MCF 10A (cell line): ENCODE data around the gene LRP1. TPM values are rescaled to one million over a fixed set of nuclear protein-coding genes. Genes with fewer than 3 reads are reported as not detected.

ENCODE experiments used
- BruUV-seq: library from RNA; stranded (reverse); fragments of 400-500 nt; replicated peaks from 2 replicates; lab custom pipeline; 2021; lab: Mats Ljungman, UMichigan
- CTCF ChIA-PET: fragments of 300-600 bp; sonication (Branson Sonifier 250); formaldehyde crosslinking; extraction: SDS; loops from one replicate; lab custom pipeline; 2021; ENCODE audit warnings: antibody characterized with exemption, inconsistent platforms; lab: Yijun Ruan, JAX
- POLR2A ChIA-PET: fragments of 300-600, 350-650 bp; sonication (Branson Sonifier 250); formaldehyde crosslinking; extraction: SDS; loops from one replicate; lab custom pipeline; 2020; ENCODE audit warnings: antibody characterized with exemption, inconsistent platforms; lab: Yijun Ruan, JAX
- DNase-seq: peaks from one replicate; pipeline ENCODE4 v3.0.0-alpha.2; 2018; ENCODE audit not compliant: unreplicated experiment
- H3K27ac Mint-ChIP-seq: one replicate; pipeline ENCODE4 v1.8.0; 2022; ENCODE audit warnings: mild to moderate bottlenecking, low read depth, mixed read lengths; ENCODE audit not compliant: unreplicated experiment
- H3K27me3 Mint-ChIP-seq: one replicate; pipeline ENCODE4 v1.8.0; 2022; ENCODE audit warnings: mixed read lengths; ENCODE audit not compliant: insufficient read depth, unreplicated experiment
- H3K36me3 Mint-ChIP-seq: one replicate; pipeline ENCODE4 v1.8.0; 2022; ENCODE audit warnings: mild to moderate bottlenecking, moderate library complexity, mixed read lengths; ENCODE audit not compliant: insufficient read depth, unreplicated experiment
- H3K4me1 Mint-ChIP-seq: one replicate; pipeline ENCODE4 v1.8.0; 2022; ENCODE audit warnings: mixed read lengths; ENCODE audit not compliant: insufficient read depth, unreplicated experiment
- H3K4me3 Mint-ChIP-seq: one replicate; pipeline ENCODE4 v1.8.0; 2022; ENCODE audit warnings: mild to moderate bottlenecking, moderate library complexity, mixed read lengths; ENCODE audit not compliant: unreplicated experiment
- H3K9me3 Mint-ChIP-seq: one replicate; pipeline ENCODE4 v1.8.0; 2022; ENCODE audit warnings: mixed read lengths; ENCODE audit not compliant: unreplicated experiment
- intact Hi-C: fragments of 100-400 bp; cut with micrococcal nuclease; formaldehyde crosslinking; loops from 2 replicates; pipeline ENCODE4 v1.14.1; 2022
- total RNA-seq: library from RNA; stranded (reverse); gene quantifications from 2 replicates; pipeline ENCODE4 v1.2.3, GENCODE V29; 2022
- TF ChIP-seq, protein P1 (sequence below): fragments of 200-600 bp; IDR thresholded peaks from one replicate; pipeline ENCODE4 v1.8.0; 2022; ENCODE audit warnings: antibody characterized with exemption, mild to moderate bottlenecking; ENCODE audit not compliant: unreplicated experiment

Gene LRP1
- total RNA-seq, 1 experiment from 2014 or later, result 18.9 TPM

DNA sequence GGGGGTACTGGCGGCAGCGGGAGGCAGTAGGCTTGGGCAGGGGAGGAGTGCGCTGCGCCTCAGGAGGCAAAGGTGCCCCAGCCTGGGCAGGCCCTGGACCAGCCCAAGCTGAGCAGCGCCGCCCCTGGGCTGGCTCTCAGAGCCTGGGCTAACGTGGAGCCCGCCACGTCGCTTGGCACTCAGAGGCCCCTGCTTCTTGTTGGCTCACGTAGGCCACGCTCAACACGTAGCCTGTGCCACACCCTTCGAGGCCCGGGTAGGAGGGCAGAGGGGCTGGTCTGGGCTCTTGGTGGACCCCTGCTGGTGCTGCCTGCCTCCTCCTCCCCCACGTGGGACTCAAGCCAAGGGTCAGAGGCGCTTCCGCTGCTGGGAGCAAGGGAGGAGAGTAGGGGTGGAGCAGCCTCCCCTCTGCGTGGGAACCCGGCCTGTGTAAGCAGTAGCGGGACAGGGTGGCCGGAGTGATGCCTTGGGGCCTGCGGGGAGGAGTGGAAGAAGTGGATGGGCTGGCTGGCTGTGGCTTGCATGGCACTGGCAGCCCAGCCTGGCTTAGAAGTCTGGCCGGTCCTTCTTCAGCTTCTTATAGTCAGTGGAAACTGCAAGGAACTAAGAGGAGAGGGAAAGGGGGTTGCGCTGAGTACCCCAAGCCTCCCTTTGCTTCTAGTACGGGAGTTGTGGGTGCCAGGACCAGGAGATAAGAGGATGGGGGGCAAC lies 106.9 kb downstream of the LRP1 start:
- no TSS peak for BruUV-seq

DNA sequence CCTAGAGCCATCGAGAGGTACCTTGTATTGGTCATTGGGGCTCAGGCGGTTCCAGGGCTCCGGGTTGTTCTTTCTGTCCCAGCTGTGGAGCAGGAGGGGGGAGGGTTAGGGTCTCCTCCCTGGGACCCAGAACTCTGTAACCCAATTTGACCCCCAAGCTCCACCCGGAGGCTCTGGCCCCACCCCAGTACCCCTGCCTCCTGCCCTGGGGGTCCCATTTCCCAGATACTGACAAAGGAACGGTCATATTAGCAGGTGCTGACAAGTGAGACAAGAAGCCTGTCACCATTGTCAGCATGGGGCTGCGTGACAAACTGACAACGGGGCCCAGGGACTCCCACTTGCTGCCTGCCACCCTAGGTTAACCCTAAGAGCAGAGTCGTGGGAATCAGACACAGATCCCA lies 107.4 kb downstream of the LRP1 start:
- BruUV-seq, result no TSS peak
- no peak overlapping the region for H3K27ac Mint-ChIP-seq
- no peaks in the 10 kb centered on the region for H3K27me3 Mint-ChIP-seq
- intact Hi-C loops, result no loop called here
- peaks cover 47% of the 10 kb centered on the region for H3K36me3 Mint-ChIP-seq
- peaks cover 32% of the 10 kb centered on the region for H3K4me1 Mint-ChIP-seq
- no peak for DNase-seq
- H3K9me3 Mint-ChIP-seq, result no peaks in the 10 kb centered on the region
- ChIA-PET CTCF (no interaction called here), POLR2A (no interaction called here)
- no peak overlapping the region for H3K4me3 Mint-ChIP-seq
- TF ChIP-seq, protein P1, sequence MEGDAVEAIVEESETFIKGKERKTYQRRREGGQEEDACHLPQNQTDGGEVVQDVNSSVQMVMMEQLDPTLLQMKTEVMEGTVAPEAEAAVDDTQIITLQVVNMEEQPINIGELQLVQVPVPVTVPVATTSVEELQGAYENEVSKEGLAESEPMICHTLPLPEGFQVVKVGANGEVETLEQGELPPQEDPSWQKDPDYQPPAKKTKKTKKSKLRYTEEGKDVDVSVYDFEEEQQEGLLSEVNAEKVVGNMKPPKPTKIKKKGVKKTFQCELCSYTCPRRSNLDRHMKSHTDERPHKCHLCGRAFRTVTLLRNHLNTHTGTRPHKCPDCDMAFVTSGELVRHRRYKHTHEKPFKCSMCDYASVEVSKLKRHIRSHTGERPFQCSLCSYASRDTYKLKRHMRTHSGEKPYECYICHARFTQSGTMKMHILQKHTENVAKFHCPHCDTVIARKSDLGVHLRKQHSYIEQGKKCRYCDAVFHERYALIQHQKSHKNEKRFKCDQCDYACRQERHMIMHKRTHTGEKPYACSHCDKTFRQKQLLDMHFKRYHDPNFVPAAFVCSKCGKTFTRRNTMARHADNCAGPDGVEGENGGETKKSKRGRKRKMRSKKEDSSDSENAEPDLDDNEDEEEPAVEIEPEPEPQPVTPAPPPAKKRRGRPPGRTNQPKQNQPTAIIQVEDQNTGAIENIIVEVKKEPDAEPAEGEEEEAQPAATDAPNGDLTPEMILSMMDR, result no peak

More for the DNA sequence above, 106.9 kb downstream of the LRP1 start:
- Mint-ChIP-seq H3K36me3 (peaks cover 52% of the 10 kb centered on the region), H3K27me3 (no peaks in the 10 kb centered on the region), H3K27ac (no peak overlapping the region), H3K4me1 (peaks cover 32% of the 10 kb centered on the region), H3K9me3 (no peaks in the 10 kb centered on the region), H3K4me3 (no peak overlapping the region)
- TF ChIP-seq, protein P1, result no peak
- ChIA-PET POLR2A (no interaction called here), CTCF (no interaction called here)
- no peak for DNase-seq
- intact Hi-C loops, result no loop called here

DNA sequence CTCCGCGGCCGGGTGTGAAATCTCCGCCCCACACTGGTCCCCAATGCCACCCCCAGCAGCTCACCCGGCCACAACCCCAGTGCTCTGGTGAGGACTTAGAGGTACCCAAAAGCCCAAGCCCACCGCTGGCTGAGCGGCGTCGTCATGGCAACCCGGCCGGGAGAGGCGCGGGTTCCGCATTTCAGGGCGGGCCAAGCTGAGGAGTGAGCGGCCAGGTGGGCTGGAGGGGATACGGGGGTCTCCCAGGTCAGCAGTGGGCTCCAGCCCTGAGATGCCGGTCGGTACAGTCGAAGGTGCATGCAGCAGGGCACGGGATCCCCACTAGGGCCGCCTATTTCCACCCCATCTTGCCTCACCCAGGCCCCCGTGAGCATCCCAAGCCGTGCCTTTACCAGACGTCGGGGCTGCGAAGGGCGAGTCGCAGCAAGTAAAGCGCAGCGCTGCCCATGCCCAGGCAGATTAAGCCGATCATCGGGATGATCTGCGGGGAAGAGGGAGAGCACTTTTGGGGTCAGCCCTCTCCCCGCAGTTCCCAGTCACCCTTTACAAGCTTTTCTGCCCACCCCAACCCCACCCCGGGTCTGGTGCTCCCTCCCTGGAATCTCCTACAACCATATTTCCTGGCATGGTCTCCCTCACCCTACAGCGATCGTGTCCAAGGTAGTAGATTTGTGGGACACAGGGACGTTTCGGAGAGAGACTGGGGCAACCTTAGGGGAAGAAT lies 108.1 kb downstream of the LRP1 start:
- H3K27me3 Mint-ChIP-seq, result no peaks in the 10 kb centered on the region
- no peaks in the 10 kb centered on the region for H3K9me3 Mint-ChIP-seq
- BruUV-seq, result no TSS peak
- no peak overlapping the region for H3K27ac Mint-ChIP-seq
- peaks cover 40% of the 10 kb centered on the region for H3K36me3 Mint-ChIP-seq
- peaks cover 33% of the 10 kb centered on the region for H3K4me1 Mint-ChIP-seq
- H3K4me3 Mint-ChIP-seq, result no peak overlapping the region
- CTCF ChIA-PET, result interaction anchor here (0.6 to 9.8 kb wide), 3 partner anchors 25 to 911 kb away, joined by 3 to 188 read pairs (median 3); no protein-coding TSS in a partner anchor
- intact Hi-C loops, result no loop called here
- DNase-seq, result no peak
- TF ChIP-seq, protein P1, result no peak
- POLR2A ChIA-PET, result no interaction called here

DNA sequence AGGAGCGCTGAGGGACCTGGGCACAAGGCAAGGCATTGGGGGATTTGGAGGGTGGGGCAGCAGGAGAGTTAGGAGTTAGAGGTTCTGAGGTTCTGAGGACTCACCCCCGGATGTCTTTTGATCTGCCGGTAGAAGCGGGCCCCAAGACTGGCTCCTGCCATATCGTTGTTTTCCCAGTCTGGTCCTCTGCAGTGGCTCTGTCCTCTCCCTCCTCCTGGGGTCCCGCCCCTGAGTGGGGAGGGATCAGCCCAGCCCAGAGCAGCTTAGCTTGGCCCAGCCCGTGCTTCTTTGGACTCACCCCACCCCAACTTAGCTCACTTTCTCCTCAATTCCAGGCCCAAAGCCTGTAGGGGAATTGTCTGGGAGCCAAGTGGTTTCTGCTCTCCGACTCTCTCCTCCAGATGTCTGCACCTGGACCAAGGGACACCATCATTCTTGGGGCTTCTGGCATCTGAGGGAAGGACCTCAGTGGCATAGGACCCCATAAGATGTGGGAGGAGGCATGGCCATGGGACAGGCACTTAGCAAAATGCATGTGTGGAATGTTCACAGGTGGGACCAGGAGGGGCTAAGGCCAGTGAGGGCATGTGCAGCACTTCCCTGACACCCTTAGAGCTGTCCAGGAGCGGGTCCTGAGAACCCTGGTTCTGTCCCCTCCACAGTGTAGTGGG lies 108.8 kb downstream of the LRP1 start:
- no peak for DNase-seq
- POLR2A ChIA-PET, result interaction anchor here (1.5 kb wide), 1 partner anchor 7 kb away, joined by 3 read pairs; the partner anchor contains the start of gene SHMT2
- Mint-ChIP-seq H3K9me3 (no peaks in the 10 kb centered on the region), H3K4me3 (no peak overlapping the region), H3K27ac (no peak overlapping the region), H3K27me3 (no peaks in the 10 kb centered on the region), H3K4me1 (peaks cover 35% of the 10 kb centered on the region), H3K36me3 (peaks cover 33% of the 10 kb centered on the region)
- no TSS peak for BruUV-seq
- CTCF ChIA-PET, result interaction anchor here (0.6 to 9.8 kb wide), 3 partner anchors 25 to 911 kb away, joined by 3 to 188 read pairs (median 3); no protein-coding TSS in a partner anchor
- TF ChIP-seq, protein P1, result no peak
- intact Hi-C loops, result no loop called here
